Mucosa of rectum (tissue), 2 donors: ENCODE data around the gene GBX1.

ENCODE experiments used
- H3K27ac ChIP-seq, 2 donors: one replicate each; pipeline ENCODE4 v1.7.0; 2013; ENCODE audit warnings: inconsistent platforms in 2 of 2, low read depth in 2 of 2, low read length in 2 of 2
- H3K27me3 ChIP-seq, 2 donors: one replicate each; pipeline ENCODE4 v1.7.0; 2013; ENCODE audit warnings: low read length in 2 of 2; ENCODE audit not compliant: control insufficient read depth in 2 of 2, insufficient read depth in 2 of 2
- H3K36me3 ChIP-seq, 2 donors: one replicate each; pipeline ENCODE4 v1.7.0; 2013; ENCODE audit warnings: low read length in 2 of 2; ENCODE audit not compliant: control insufficient read depth in 2 of 2, insufficient read depth in 2 of 2
- H3K4me1 ChIP-seq, 2 donors: one replicate each; pipeline ENCODE4 v1.7.0; 2013; ENCODE audit warnings: low read length in 2 of 2, mild to moderate bottlenecking in 1 of 2; ENCODE audit not compliant: control insufficient read depth in 2 of 2, insufficient read depth in 2 of 2
- H3K4me3 ChIP-seq, 2 donors: one replicate each; pipeline ENCODE4 v1.7.0; 2013; ENCODE audit warnings: low read length in 2 of 2
- H3K9ac ChIP-seq, 2 donors: one replicate each; pipeline ENCODE4 v1.7.0; 2013; ENCODE audit warnings: low read length in 2 of 2, low read depth in 1 of 2, mild to moderate bottlenecking in 1 of 2
- H3K9me3 ChIP-seq, 2 donors: one replicate each; pipeline ENCODE4 v1.7.0; 2013; ENCODE audit warnings: low read length in 2 of 2; ENCODE audit not compliant: control insufficient read depth in 2 of 2
- donor health status: healthy.
- donor health status: Normal muscosa, but diverticular disease.

The GBX1 gene

GRCh38 chr7:151139791-151140190, 27.7 kb downstream of the GBX1 start:
- no peak overlapping the region for H3K27ac ChIP-seq
- H3K4me1 ChIP-seq = no peaks in the 10 kb centered on the region
- no peak overlapping the region for H3K9ac ChIP-seq
- H3K4me3 ChIP-seq = no peak overlapping the region
- H3K9me3 ChIP-seq = no peaks in the 10 kb centered on the region
- H3K27me3 ChIP-seq = no peaks in the 10 kb centered on the region
- peaks cover 25 to 31% of the 10 kb centered on the region in 2 donors for H3K36me3 ChIP-seq

GRCh38 chr7:151139071-151139790, 28.3 kb downstream of the GBX1 start:
- H3K27me3 ChIP-seq = no peaks in the 10 kb centered on the region
- peaks cover 28 to 34% of the 10 kb centered on the region in 2 donors for H3K36me3 ChIP-seq
- no peak overlapping the region for H3K9ac ChIP-seq
- H3K9me3 ChIP-seq = no peaks in the 10 kb centered on the region
- H3K4me3 ChIP-seq = no peak overlapping the region
- no peaks in the 10 kb centered on the region for H3K4me1 ChIP-seq
- no peak overlapping the region for H3K27ac ChIP-seq

GRCh38 chr7:151138153-151138851, 29.2 kb downstream of the GBX1 start:
- Histone ChIP-seq H3K9ac (no peak overlapping the region), H3K9me3 (no peaks in the 10 kb centered on the region), H3K4me3 (no peak overlapping the region), H3K36me3 (peaks cover 32 to 34% of the 10 kb centered on the region in 2 donors), H3K27ac (no peak overlapping the region), H3K4me1 (no peaks in the 10 kb centered on the region), H3K27me3 (no peaks in the 10 kb centered on the region)

GRCh38 chr7:151137791-151138152, 29.7 kb downstream of the GBX1 start:
- H3K4me1 ChIP-seq = no peaks in the 10 kb centered on the region
- H3K27me3 ChIP-seq = no peaks in the 10 kb centered on the region
- H3K9me3 ChIP-seq = no peaks in the 10 kb centered on the region
- H3K36me3 ChIP-seq = peaks cover 32 to 33% of the 10 kb centered on the region in 2 donors
- no peak overlapping the region for H3K4me3 ChIP-seq
- H3K9ac ChIP-seq = no peak overlapping the region
- no peak overlapping the region for H3K27ac ChIP-seq

- Histone ChIP-seq H3K27ac (no peak overlapping the region), H3K27me3 (no peaks in the 10 kb centered on the region), H3K4me3 (no peak overlapping the region), H3K36me3 (peaks cover 30 to 34% of the 10 kb centered on the region in 2 donors), H3K9me3 (no peaks in the 10 kb centered on the region), H3K9ac (no peak overlapping the region), H3K4me1 (no peaks in the 10 kb centered on the region)
Measured at GRCh38 chr7:151137076-151137675, 30.3 kb downstream of the GBX1 start.

- Histone ChIP-seq H3K9me3 (no peaks in the 10 kb centered on the region), H3K27ac (no peak overlapping the region), H3K27me3 (no peaks in the 10 kb centered on the region), H3K36me3 (peaks cover 26 to 29% of the 10 kb centered on the region in 2 donors), H3K9ac (no peak overlapping the region), H3K4me1 (no peaks in the 10 kb centered on the region), H3K4me3 (no peak overlapping the region)
Measured at GRCh38 chr7:151135866-151136843, 31.3 kb downstream of the GBX1 start.

GRCh38 chr7:151135525-151135845, 32.0 kb downstream of the GBX1 start:
- H3K27ac ChIP-seq = no peak overlapping the region
- H3K4me3 ChIP-seq = no peak overlapping the region
- peaks cover 30 to 32% of the 10 kb centered on the region in 2 donors for H3K36me3 ChIP-seq
- no peak overlapping the region for H3K9ac ChIP-seq
- no peaks in the 10 kb centered on the region for H3K4me1 ChIP-seq
- no peaks in the 10 kb centered on the region for H3K27me3 ChIP-seq
- H3K9me3 ChIP-seq = no peaks in the 10 kb centered on the region

GRCh38 chr7:151134743-151135524, 32.6 kb downstream of the GBX1 start:
- Histone ChIP-seq H3K4me3 (no peak overlapping the region), H3K27ac (no peak overlapping the region), H3K27me3 (no peaks in the 10 kb centered on the region), H3K36me3 (peaks cover 35 to 36% of the 10 kb centered on the region in 2 donors), H3K4me1 (no peaks in the 10 kb centered on the region), H3K9me3 (no peaks in the 10 kb centered on the region), H3K9ac (no peak overlapping the region)

- H3K9ac ChIP-seq = no peak overlapping the region
- H3K4me3 ChIP-seq = no peak overlapping the region
- no peaks in the 10 kb centered on the region for H3K9me3 ChIP-seq
- H3K27ac ChIP-seq = no peak overlapping the region
- H3K27me3 ChIP-seq = no peaks in the 10 kb centered on the region
- H3K4me1 ChIP-seq = no peaks in the 10 kb centered on the region
- peaks cover 37 to 40% of the 10 kb centered on the region in 2 donors for H3K36me3 ChIP-seq
Measured at GRCh38 chr7:151133986-151134742, 33.3 kb downstream of the GBX1 start.
